PC-9 (cell line): ENCODE measurements around the gene KAT6B.

ENCODE experiments used
- EZH2 ChIP-seq: fragments of 200-600 bp; sonication (generic); IDR thresholded peaks from 2 replicates; pipeline ENCODE4 v1.8.0; 2017; ENCODE audit warnings: antibody characterized with exemption, low read depth
- TF ChIP-seq, protein P1 (sequence below): fragments of 200-600 bp; sonication (generic); conservative IDR thresholded peaks from 2 replicates; pipeline ENCODE4 v1.6.1; 2017; ENCODE audit warnings: mixed run types, antibody characterized with exemption, mild to moderate bottlenecking, moderate library complexity

DNA sequence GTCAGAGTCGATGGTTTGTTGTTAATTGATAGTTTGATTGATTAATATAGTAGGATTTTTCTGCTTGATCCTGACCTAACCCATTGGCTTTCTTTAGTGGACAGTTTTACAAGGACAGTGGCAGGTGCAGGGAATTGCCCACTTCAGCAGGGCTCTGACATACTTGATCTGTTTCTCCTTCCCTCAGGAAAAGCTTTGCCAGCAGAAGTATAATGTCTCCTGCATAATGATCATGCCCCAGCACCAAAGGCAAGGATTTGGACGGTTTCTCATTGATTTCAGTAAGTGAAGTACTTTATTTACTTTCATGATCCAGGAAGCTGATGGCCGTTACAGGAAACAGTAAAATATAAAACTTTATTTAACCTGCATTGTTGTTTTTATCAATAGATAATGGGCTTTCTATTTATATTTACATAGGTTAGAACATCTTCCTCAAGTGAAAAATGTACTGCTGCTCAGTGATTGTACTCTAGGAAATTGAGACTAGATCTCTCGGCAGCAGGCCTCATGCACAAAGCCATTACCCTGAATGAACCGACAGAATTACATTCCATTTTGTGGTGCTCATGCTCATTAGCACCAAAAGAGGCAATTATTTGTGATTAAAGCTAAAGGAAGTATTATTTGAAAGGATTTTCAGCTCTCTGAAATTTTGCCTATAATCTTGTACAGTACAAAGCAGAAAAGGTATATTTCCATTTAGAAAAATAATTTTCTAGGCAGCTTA, 162.6 kb downstream of the KAT6B start:
- TF ChIP-seq, protein P1, sequence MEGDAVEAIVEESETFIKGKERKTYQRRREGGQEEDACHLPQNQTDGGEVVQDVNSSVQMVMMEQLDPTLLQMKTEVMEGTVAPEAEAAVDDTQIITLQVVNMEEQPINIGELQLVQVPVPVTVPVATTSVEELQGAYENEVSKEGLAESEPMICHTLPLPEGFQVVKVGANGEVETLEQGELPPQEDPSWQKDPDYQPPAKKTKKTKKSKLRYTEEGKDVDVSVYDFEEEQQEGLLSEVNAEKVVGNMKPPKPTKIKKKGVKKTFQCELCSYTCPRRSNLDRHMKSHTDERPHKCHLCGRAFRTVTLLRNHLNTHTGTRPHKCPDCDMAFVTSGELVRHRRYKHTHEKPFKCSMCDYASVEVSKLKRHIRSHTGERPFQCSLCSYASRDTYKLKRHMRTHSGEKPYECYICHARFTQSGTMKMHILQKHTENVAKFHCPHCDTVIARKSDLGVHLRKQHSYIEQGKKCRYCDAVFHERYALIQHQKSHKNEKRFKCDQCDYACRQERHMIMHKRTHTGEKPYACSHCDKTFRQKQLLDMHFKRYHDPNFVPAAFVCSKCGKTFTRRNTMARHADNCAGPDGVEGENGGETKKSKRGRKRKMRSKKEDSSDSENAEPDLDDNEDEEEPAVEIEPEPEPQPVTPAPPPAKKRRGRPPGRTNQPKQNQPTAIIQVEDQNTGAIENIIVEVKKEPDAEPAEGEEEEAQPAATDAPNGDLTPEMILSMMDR, result no peak
- TF ChIP-seq EZH2, result no peak
